Measurements from ENCODE around the gene ERP44.

ERP44 gene

DNA sequence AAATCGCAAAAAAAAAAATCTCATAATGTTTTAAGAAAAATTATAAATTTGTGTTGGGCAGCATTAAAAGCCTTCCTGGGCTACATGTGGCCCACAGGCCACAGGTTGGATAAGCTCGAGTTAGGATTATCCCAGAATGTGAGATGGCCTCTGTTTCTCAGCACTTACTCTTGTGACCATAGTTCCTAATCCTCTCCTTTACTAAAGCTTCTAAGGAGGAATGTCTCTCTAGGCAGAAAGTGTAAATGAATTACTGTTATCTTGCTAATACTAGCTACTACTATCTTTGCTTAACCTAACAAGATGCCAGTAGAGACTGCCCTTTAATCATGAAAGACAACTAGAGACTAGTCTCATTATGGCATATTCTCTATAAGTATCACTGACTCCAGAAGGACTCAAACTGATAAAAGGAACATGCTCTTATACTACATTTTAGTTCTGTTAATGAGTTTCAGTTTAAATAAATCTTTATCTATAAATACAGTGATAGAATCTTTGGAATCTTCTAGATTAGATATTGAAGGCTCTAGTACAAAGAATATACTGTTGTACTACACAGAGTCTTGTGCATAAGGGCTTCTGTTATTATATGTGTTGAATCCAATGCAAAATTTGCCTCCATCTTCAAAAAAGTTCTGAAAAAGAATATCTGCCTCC, 14.0 kb upstream of the ERP44 start:
- no peak for TF ChIP-seq CTCF (IDR thresholded peaks at IDR 0.05; ENCODE audit: control insufficient read depth, extremely low read depth, insufficient read depth)
- H3K4me3 ChIP-seq (ENCODE audit: low read depth, low read length): no peak overlapping the region
- no peak for DNase-seq (ENCODE audit: low read depth)

DNA sequence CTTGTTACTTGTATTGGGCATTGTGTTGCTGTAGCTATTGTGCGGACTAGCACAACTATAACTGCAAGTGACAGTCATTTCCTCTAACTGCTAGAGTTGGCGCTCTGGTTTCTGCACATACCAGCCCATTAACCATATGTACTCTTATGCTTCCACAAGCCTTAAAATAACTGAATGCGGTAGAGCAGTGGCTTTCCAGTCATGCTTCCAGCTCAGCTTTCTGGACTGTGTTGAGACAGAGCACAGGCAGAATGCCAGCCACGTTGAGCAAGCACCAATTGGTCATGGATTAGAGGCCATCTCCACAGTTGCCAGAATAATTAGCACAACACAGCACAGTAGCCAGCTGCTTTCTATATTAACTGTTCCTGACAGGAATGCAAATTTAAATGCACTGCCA, 12.4 kb upstream of the ERP44 start:
- no peak overlapping the region for H3K4me3 ChIP-seq (ENCODE audit: low read depth, low read length)
- DNase-seq (ENCODE audit: low read depth): no peak
- TF ChIP-seq CTCF (IDR thresholded peaks at IDR 0.05; ENCODE audit: control insufficient read depth, extremely low read depth, insufficient read depth): no peak

DNA sequence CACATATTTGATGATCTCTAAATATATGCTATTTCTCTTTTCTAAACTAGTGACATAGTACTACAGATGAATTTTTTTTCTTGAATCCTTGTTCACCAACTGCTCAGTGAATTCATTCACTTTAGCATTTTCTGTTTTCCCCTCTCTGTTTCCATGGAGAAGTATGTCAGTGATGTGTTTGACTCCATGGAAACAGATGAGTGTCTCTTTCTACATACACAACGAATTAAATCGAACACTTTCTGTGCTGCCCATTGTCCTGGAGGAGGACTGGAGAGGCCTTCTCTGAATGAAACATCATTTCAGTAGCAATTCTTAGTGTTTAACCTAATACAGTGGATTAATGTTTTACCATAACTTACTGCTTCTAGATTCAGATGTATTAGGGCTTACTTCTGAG, 9.8 kb upstream of the ERP44 start:
- H3K4me3 ChIP-seq (ENCODE audit: low read depth, low read length): no peak overlapping the region
- DNase-seq (ENCODE audit: low read depth): no peak
- no peak for TF ChIP-seq CTCF (IDR thresholded peaks at IDR 0.05; ENCODE audit: control insufficient read depth, extremely low read depth, insufficient read depth)

DNA sequence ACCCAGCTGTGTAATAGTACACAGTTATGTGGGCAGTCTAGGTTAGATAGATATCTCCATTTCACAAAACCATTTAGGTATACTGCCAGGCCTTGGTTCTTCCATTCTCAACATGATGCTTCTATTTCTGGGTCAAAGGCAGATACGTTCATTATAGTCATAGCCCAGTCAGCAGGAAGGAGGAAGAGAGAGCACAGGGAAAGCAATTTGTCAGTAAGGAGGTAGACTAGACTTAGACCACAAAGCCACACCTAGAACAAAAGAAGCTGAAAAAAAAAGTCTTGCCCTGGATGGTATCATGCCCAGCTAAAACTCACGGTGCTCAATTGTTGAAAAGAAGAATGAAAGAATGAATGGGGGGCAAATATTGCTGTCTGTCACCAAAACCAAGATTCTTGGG, 7.8 kb upstream of the ERP44 start:
- no peak for TF ChIP-seq CTCF (IDR thresholded peaks at IDR 0.05; ENCODE audit: control insufficient read depth, extremely low read depth, insufficient read depth)
- DNase-seq (ENCODE audit: low read depth): no peak
- H3K4me3 ChIP-seq (ENCODE audit: low read depth, low read length): no peak overlapping the region

- no peak overlapping the region for H3K4me3 ChIP-seq (ENCODE audit: low read depth, low read length)
- no peak for DNase-seq (ENCODE audit: low read depth)
- no peak for TF ChIP-seq CTCF (IDR thresholded peaks at IDR 0.05; ENCODE audit: control insufficient read depth, extremely low read depth, insufficient read depth)
Measured at GRCh38 chr9:100105861-100106260, 7.1 kb upstream of the ERP44 start.

GRCh38 chr9:100104314-100104713, 5.5 kb upstream of the ERP44 start:
- DNase-seq (ENCODE audit: low read depth): no peak
- no peak for TF ChIP-seq CTCF (IDR thresholded peaks at IDR 0.05; ENCODE audit: control insufficient read depth, extremely low read depth, insufficient read depth)
- H3K4me3 ChIP-seq (ENCODE audit: low read depth, low read length): no peak overlapping the region

DNA sequence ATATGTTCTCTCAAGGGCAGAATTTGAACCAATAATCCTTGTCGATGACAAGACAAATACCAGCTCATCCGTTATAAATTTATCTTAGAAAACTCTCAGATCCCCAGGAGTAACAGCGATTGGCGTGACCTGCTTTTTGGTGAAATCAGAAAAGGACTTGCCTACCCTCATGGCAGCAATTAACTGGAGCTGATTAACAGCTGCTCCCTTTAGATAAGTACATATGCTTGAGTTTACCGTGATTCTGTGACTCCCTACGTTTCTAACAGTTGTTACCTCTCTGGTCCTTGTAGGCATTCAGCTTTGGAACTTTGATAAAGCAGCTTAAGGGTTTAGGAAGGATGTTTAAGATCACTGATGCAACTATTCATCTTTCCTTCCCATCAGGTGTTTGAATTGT, 2.8 kb upstream of the ERP44 start:
- no peak overlapping the region for H3K4me3 ChIP-seq (ENCODE audit: low read depth, low read length)
- TF ChIP-seq CTCF (IDR thresholded peaks at IDR 0.05; ENCODE audit: control insufficient read depth, extremely low read depth, insufficient read depth): no peak
- DNase-seq (ENCODE audit: low read depth): no peak

Data from LNCaP clone FGC (cell line).